HepG2 (cell line): Measurements from ENCODE around the gene ZNF865. TPM values are rescaled to one million over a fixed set of nuclear protein-coding genes. Genes with fewer than 3 reads are reported as not detected.
A peak's percentile ranks its signal among the peaks of the same experiment; 100 is the strongest.

ENCODE experiments used
- AHDC1 ChIP-seq: sonication (generic); formaldehyde crosslinking; IDR thresholded peaks from 2 replicates; pipeline ENCODE4 v1.5.1; 2020; ENCODE audit warnings: mild to moderate bottlenecking, missing genetic modification reagents, borderline replicate concordance
- AKNA ChIP-seq: sonication (generic); formaldehyde crosslinking; IDR thresholded peaks from 2 replicates; pipeline ENCODE4 v1.4.0; 2020; ENCODE audit warnings: missing genetic modification reagents, borderline replicate concordance
- CENPT ChIP-seq: sonication (generic); formaldehyde crosslinking; IDR thresholded peaks from 2 replicates; pipeline ENCODE4 v1.8.0; 2022; ENCODE audit warnings: low read depth, mild to moderate bottlenecking, moderate library complexity, missing genetic modification reagents
- FOXJ3 ChIP-seq: sonication (generic); formaldehyde crosslinking; IDR thresholded peaks from 2 replicates; pipeline ENCODE4 v1.4.0; 2020; ENCODE audit warnings: missing genetic modification reagents, mild to moderate bottlenecking, borderline replicate concordance
- FOXK1 ChIP-seq: sonication (generic); formaldehyde crosslinking; IDR thresholded peaks from 2 replicates; pipeline ENCODE4 v1.4.0; 2020; ENCODE audit warnings: low read depth, missing genetic modification reagents, borderline replicate concordance
- GMEB2 ChIP-seq: IDR thresholded peaks from 2 replicates; pipeline ENCODE4 v1.6.1; 2016; ENCODE audit warnings: missing biosample characterization, missing genetic modification reagents, low read depth
- HOXA9 ChIP-seq: sonication (generic); formaldehyde crosslinking; IDR thresholded peaks from 2 replicates; pipeline ENCODE4 v1.8.1; 2022; ENCODE audit warnings: missing genetic modification reagents, mild to moderate bottlenecking, moderate library complexity, borderline replicate concordance
- KLF16 ChIP-seq, 2 experiments: sonication (generic) in 1 of 2; formaldehyde crosslinking in 1 of 2; IDR thresholded peaks; 2 replicates each; pipeline versions ENCODE4 v1.6.1 to v1.8.0; 2016 to 2023; ENCODE audit warnings: missing genetic modification reagents in 2 of 2, missing compliant biosample characterization in 1 of 2
- MTF1 ChIP-seq: sonication (generic); formaldehyde crosslinking; IDR thresholded peaks from 2 replicates; pipeline ENCODE4 v1.5.0; 2020; ENCODE audit warnings: missing genetic modification reagents
- TAF15 ChIP-seq: fragments of 200-400 bp; formaldehyde crosslinking; IDR thresholded peaks from one replicate; pipeline ENCODE4 v1.6.1; 2018; ENCODE audit warnings: mild to moderate bottlenecking, low read depth, low read length; ENCODE audit not compliant: poor library complexity, severe bottlenecking
- TGIF2 ChIP-seq: IDR thresholded peaks from 2 replicates; pipeline ENCODE4 v1.6.1; 2016; ENCODE audit warnings: control low read depth, missing compliant biosample characterization
- ZNF235 ChIP-seq: sonication (generic); formaldehyde crosslinking; IDR thresholded peaks from 2 replicates; pipeline ENCODE4 v1.8.1; 2023; ENCODE audit warnings: mild to moderate bottlenecking, missing genetic modification reagents, borderline replicate concordance
- ZNF737 ChIP-seq: sonication (generic); formaldehyde crosslinking; IDR thresholded peaks from 2 replicates; pipeline ENCODE4 v1.5.0; 2020; ENCODE audit warnings: missing genetic modification reagents, mild to moderate bottlenecking, borderline replicate concordance
- polyA plus RNA-seq, 8 experiments: library from polyadenylated mRNA; depleted of rRNA in 3 of 8; stranded (reverse) in 7 of 8; unstranded in 1 of 8; fragments of >200 nt; fragmentation: Illumina TruSeq in 4 of 8; extraction: Trizol in 4 of 8; gene quantifications; 2 replicates each; pipeline versions ENCODE4 v1.2.1 to v1.2.3, GENCODE V29; 2011 to 2016; ENCODE audit warnings: low read depth in 4 of 8, missing spikeins in 1 of 8, mixed read lengths in 1 of 8; ENCODE audit not compliant: insufficient read depth in 1 of 8
- total RNA-seq, 5 experiments: library from RNA; depleted of rRNA; stranded (reverse); fragments of >200 nt; fragmentation: Illumina TruSeq; extraction: Trizol; gene quantifications; 2 replicates each; pipeline ENCODE4 v1.2.3, GENCODE V29; 2016; ENCODE audit warnings: low read depth in 1 of 5

Gene ZNF865
- total and polyA plus RNA-seq, 2 of the 13 experiments (the other 11 are each of a cell fraction or from before 2014, with no cell fraction given) = 0.93 to 1.0 TPM

GRCh38 chr19:55599842-55600661, 5.4 kb upstream of the ZNF865 start, which contains the start of gene ZNF524 (continued):
- TF ChIP-seq TGIF2 (CRISPR knock-in tag) (no peak), MTF1 (CRISPR knock-in tag) (no peak), AKNA (no peak), FOXK1 (CRISPR knock-in tag) (no peak; the same call in 1 of the 2 replicates), TAF15 (no peak), AHDC1 (no peak), ZNF737 (CRISPR knock-in tag) (no peak), KLF16 (CRISPR knock-in tag; IDR thresholded peaks at IDR 0.05) (peak in 1 of 2 experiments; percentile 14; a peak in 1 of 4 replicates), GMEB2 (no peak; the same call in 1 of the 2 replicates), HOXA9 (CRISPR knock-in tag) (no peak), ZNF235 (CRISPR knock-in tag) (no peak), CENPT (no peak), FOXJ3 (CRISPR knock-in tag) (no peak)
